IPS-20b (cell line): ENCODE results near the gene ITPR1.

Experiments
- H3K27ac ChIP-seq: one replicate; pipeline ENCODE4 v1.5.1; 2013; ENCODE audit warnings: low read length
- H3K27me3 ChIP-seq: 2 replicates; pipeline ENCODE4 v1.6.1; 2013; ENCODE audit warnings: mild to moderate bottlenecking, low read length, inconsistent platforms; ENCODE audit not compliant: insufficient read depth
- H3K36me3 ChIP-seq: 2 replicates; pipeline ENCODE4 v1.6.1; 2013; ENCODE audit warnings: low read depth, mild to moderate bottlenecking, inconsistent platforms, low read length, moderate library complexity; ENCODE audit not compliant: insufficient read depth
- H3K4me1 ChIP-seq: 2 replicates; pipeline ENCODE4 v1.6.1; 2013; ENCODE audit warnings: mild to moderate bottlenecking, control low read depth, inconsistent platforms, low read length, moderate library complexity; ENCODE audit not compliant: insufficient read depth
- H3K4me3 ChIP-seq: 2 replicates; pipeline ENCODE4 v1.5.1; 2013; ENCODE audit warnings: mild to moderate bottlenecking, low read length, inconsistent platforms
- H3K9ac ChIP-seq: 2 replicates; pipeline ENCODE4 v1.6.1; 2013; ENCODE audit warnings: low read depth, mild to moderate bottlenecking, inconsistent platforms, low read length, moderate library complexity
- H3K9me3 ChIP-seq: 2 replicates; pipeline ENCODE4 v1.6.1; 2013; ENCODE audit warnings: mild to moderate bottlenecking, low read depth, low read length, inconsistent platforms; ENCODE audit not compliant: insufficient read depth

Gene ITPR1

GRCh38 chr3:4883011-4883410 is 389.9 kb downstream of the ITPR1 start:
- Histone ChIP-seq H3K9ac (no peak overlapping the region), H3K4me3 (no peak overlapping the region), H3K27me3 (no peaks in the 10 kb centered on the region), H3K27ac (no peak overlapping the region), H3K9me3 (no peaks in the 10 kb centered on the region), H3K36me3 (no peaks in the 10 kb centered on the region), H3K4me1 (no peaks in the 10 kb centered on the region)

DNA sequence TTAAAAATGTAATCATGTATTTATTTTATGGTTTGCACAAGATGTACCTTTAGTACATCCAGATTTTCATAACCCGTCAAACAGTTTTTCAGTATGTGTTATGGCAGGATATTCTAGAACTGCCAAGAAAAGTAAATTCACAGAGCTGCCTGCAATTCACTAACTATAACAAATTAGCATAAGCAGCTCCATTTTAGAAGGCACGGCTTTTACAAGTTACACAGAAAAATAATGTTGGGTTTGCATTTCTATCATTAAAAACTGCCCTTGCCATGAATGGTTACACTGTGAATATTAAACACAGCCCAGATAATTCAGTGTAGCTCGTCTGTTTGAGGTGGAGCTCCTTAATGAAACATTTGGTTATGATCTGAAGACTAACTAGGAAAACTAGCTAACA is 391.7 kb downstream of the ITPR1 start:
- no peaks in the 10 kb centered on the region for H3K36me3 ChIP-seq
- H3K27ac ChIP-seq: no peak overlapping the region
- H3K9me3 ChIP-seq: no peaks in the 10 kb centered on the region
- H3K4me3 ChIP-seq: no peak overlapping the region
- H3K4me1 ChIP-seq: no peaks in the 10 kb centered on the region
- no peak overlapping the region for H3K9ac ChIP-seq
- no peaks in the 10 kb centered on the region for H3K27me3 ChIP-seq

DNA sequence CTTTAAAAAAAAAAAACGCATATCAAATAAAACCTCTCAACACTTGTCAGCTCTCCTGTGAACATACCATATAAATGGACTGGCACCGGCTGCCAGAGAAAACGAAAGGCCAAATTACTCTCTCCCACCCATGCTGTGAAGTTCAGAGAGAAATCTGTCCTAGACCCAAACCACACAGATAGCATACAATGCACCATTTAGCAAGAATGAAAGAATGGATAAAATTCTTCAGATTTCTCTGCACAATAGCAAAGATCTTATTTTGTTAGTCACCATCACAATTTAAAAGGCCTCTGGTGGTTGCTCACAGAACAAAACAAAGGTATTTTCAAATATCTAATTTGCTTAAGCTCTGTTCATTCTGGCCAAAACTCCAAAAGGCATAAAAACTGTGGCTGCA is 392.2 kb downstream of the ITPR1 start:
- H3K4me1 ChIP-seq: no peaks in the 10 kb centered on the region
- H3K27ac ChIP-seq: no peak overlapping the region
- no peak overlapping the region for H3K9ac ChIP-seq
- H3K27me3 ChIP-seq: no peaks in the 10 kb centered on the region
- no peaks in the 10 kb centered on the region for H3K9me3 ChIP-seq
- no peaks in the 10 kb centered on the region for H3K36me3 ChIP-seq
- H3K4me3 ChIP-seq: no peak overlapping the region

DNA sequence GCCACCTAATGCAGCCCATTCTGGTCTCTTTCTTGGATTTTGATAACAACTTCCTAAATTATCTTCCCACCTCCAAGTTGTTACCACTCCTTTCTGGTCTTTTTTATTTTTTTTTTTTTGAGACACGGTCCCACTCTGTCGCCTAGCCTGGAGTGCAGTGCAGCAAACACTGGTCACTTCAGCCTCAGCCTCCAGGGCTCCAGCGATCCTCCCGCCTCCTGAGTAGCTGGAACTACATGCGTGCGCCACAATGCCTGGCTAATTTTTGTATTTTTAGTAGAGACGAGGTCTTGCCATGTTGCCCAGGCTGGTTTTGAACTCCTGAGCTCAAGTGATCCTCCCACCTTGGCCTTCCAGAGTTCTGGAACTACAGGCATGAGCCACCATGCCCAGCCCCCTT is 393.3 kb downstream of the ITPR1 start:
- Histone ChIP-seq H3K9ac (no peak overlapping the region), H3K27me3 (no peaks in the 10 kb centered on the region), H3K27ac (no peak overlapping the region)

GRCh38 chr3:4887177-4887576 is 394.0 kb downstream of the ITPR1 start:
- Histone ChIP-seq H3K36me3 (no peaks in the 10 kb centered on the region), H3K4me1 (no peaks in the 10 kb centered on the region), H3K9me3 (no peaks in the 10 kb centered on the region), H3K27me3 (no peaks in the 10 kb centered on the region), H3K9ac (no peak overlapping the region), H3K4me3 (no peak overlapping the region), H3K27ac (no peak overlapping the region)

More for the DNA sequence above, 393.3 kb downstream of the ITPR1 start:
- Histone ChIP-seq H3K4me3 (no peak overlapping the region), H3K9me3 (no peaks in the 10 kb centered on the region), H3K4me1 (no peaks in the 10 kb centered on the region), H3K36me3 (no peaks in the 10 kb centered on the region)

- H3K9ac ChIP-seq: no peak overlapping the region
- H3K36me3 ChIP-seq: no peaks in the 10 kb centered on the region
- no peaks in the 10 kb centered on the region for H3K9me3 ChIP-seq
- no peaks in the 10 kb centered on the region for H3K27me3 ChIP-seq
- no peak overlapping the region for H3K27ac ChIP-seq
- H3K4me1 ChIP-seq: no peaks in the 10 kb centered on the region
- H3K4me3 ChIP-seq: no peak overlapping the region
These were observed 396.0 kb downstream of the ITPR1 start for GRCh38 chr3:4888913-4889846.

- H3K36me3 ChIP-seq: no peaks in the 10 kb centered on the region
- H3K9me3 ChIP-seq: no peaks in the 10 kb centered on the region
- H3K9ac ChIP-seq: no peak overlapping the region
- H3K4me3 ChIP-seq: no peak overlapping the region
- no peaks in the 10 kb centered on the region for H3K4me1 ChIP-seq
- no peaks in the 10 kb centered on the region for H3K27me3 ChIP-seq
- no peak overlapping the region for H3K27ac ChIP-seq
These were observed 396.7 kb downstream of the ITPR1 start for GRCh38 chr3:4889896-4890295.

DNA sequence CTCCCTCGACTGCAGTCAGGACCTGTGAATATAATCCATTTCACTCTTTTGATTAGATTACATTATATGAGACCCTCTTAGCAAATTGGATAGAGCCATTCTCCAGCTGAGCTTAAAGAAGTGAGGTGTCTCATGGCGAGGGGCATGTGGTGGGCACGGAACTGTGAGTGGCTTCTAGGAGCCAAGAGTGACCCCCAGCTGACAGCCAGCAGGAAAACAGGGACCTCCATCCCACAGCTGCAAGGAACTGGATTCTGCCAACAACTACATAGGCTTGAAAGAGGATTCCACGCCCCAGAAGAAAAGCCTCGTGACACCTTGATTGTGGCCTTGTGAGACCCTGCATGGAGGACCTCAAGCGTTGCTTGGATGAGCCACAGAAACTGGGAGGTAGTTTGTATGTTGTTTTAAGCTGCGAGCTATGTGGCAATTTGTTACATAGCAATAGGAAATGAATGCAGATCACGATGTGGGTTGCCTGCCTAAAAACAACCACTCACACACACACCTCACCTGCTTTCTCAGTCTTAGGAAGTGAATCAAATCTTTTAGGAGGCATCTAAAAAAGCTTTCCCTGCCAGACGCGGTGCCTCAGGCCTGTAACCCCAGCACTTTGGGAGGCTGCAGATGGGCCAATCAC is 401.9 kb downstream of the ITPR1 start:
- Histone ChIP-seq H3K9me3 (no peaks in the 10 kb centered on the region), H3K27me3 (no peaks in the 10 kb centered on the region), H3K4me1 (no peaks in the 10 kb centered on the region), H3K36me3 (no peaks in the 10 kb centered on the region), H3K4me3 (no peak overlapping the region), H3K27ac (no peak overlapping the region), H3K9ac (no peak overlapping the region)

GRCh38 chr3:4895838-4896237 is 402.7 kb downstream of the ITPR1 start:
- Histone ChIP-seq H3K4me3 (no peak overlapping the region), H3K9me3 (no peaks in the 10 kb centered on the region), H3K27ac (no peak overlapping the region), H3K27me3 (no peaks in the 10 kb centered on the region), H3K9ac (no peak overlapping the region), H3K4me1 (no peaks in the 10 kb centered on the region), H3K36me3 (no peaks in the 10 kb centered on the region)
